Measurements from ENCODE around the gene EFCAB5. TPM values are rescaled to one million over a fixed set of nuclear protein-coding genes. Genes with fewer than 3 reads are reported as not detected.

Gene EFCAB5
- total and polyA plus RNA-seq, 10 of the 15 experiments (the other 5 are each of a cell fraction or from before 2014, with no cell fraction given) = 0.39 to 2.6 (median 1.0) TPM

DNA sequence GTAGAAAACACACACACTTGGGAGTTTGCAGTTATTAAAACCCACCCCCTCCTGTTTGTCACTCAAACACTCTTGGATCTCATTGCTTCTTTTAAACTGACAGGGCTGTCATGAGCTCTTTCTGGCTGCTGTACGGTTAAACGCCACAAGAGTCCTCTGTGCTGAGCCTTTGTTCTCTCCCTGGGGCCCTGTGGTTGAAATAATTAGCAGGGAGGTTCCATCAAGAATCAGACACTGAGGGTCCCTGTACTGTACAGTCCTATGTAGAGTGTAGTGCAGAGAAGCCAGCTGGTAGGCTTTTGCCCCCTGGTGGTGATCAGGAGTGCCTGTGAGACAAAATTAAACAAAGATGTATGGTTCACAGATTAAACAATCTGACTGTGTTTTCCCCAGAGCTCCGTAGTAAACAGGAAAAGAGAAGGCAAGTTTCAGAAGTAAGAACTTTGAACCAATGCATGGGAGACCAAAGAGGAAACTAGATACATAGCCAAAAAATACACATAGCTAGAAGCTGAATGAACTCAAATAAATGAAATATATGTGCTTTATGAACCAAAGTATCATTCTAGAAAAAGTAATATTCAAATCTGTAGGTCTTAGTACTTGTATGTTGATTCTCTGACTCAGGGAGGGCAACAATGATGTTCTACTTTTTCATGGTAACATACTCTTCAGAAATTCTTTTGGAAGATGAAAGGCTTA is 10.1 kb upstream of the EFCAB5 start (continued):
- TF ChIP-seq, protein P1, sequence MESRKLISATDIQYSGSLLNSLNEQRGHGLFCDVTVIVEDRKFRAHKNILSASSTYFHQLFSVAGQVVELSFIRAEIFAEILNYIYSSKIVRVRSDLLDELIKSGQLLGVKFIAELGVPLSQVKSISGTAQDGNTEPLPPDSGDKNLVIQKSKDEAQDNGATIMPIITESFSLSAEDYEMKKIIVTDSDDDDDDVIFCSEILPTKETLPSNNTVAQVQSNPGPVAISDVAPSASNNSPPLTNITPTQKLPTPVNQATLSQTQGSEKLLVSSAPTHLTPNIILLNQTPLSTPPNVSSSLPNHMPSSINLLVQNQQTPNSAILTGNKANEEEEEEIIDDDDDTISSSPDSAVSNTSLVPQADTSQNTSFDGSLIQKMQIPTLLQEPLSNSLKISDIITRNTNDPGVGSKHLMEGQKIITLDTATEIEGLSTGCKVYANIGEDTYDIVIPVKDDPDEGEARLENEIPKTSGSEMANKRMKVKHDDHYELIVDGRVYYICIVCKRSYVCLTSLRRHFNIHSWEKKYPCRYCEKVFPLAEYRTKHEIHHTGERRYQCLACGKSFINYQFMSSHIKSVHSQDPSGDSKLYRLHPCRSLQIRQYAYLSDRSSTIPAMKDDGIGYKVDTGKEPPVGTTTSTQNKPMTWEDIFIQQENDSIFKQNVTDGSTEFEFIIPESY (IDR thresholded peaks at IDR 0.05) = no peak
- no peak for TF ChIP-seq TARDBP (IDR thresholded peaks at IDR 0.05; ENCODE audit: borderline replicate concordance)
- TF ChIP-seq NFIC (IDR thresholded peaks at IDR 0.05; ENCODE audit: low read depth, low read length) = no peak
- no peak for TF ChIP-seq POLR2A (IDR thresholded peaks at IDR 0.05; ENCODE audit: low read depth, low read length)
- peak; percentile 80 for TF ChIP-seq SIN3A (IDR thresholded peaks at IDR 0.05; ENCODE audit: low read depth, low read length)
- TF ChIP-seq SMAD5 (IDR thresholded peaks at IDR 0.05; ENCODE audit: low read depth) = no peak
- TF ChIP-seq BRCA1 (IDR thresholded peaks at IDR 0.05; ENCODE audit: low read depth, low read length) = no peak
- TF ChIP-seq USF2 (IDR thresholded peaks at IDR 0.05; ENCODE audit: borderline replicate concordance, low read depth, low read length) = no peak; the same call in 1 of the 2 replicates
- no peak for TF ChIP-seq CBX3 (IDR thresholded peaks at IDR 0.05; ENCODE audit: borderline replicate concordance, low read depth)
- no peak for TF ChIP-seq SREBF2 (IDR thresholded peaks at IDR 0.05; ENCODE audit: low read length)
- no peak for TF ChIP-seq HDGF (IDR thresholded peaks at IDR 0.05)
- TF ChIP-seq MYB (IDR thresholded peaks at IDR 0.05; ENCODE audit: borderline replicate concordance, low read depth, low read length) = peak; percentile 3; the same call in 1 of the 2 replicates
- peak; percentile 19 to 43; a peak in 2 of 4 replicates for TF ChIP-seq EP300 (IDR thresholded peaks at IDR 0.05; ENCODE audit: borderline replicate concordance in 1 of 2, control insufficient read depth in 1 of 2, low read depth in 2 of 2, low read length in 2 of 2)
- no peak for TF ChIP-seq EED (IDR thresholded peaks at IDR 0.05; ENCODE audit: low read depth)
- TF ChIP-seq RCOR1 (conservative IDR thresholded peaks at IDR 0.05; ENCODE audit: low read depth, low read length) = peak; percentile 84; the same call in 1 of the 2 replicates
- TF ChIP-seq FOXM1 (IDR thresholded peaks at IDR 0.05; ENCODE audit: low read depth, low read length) = peak; percentile 83
- no peak for TF ChIP-seq SIX5 (IDR thresholded peaks at IDR 0.05; ENCODE audit: low read depth, low read length, severe bottlenecking)
- TF ChIP-seq, protein P2, sequence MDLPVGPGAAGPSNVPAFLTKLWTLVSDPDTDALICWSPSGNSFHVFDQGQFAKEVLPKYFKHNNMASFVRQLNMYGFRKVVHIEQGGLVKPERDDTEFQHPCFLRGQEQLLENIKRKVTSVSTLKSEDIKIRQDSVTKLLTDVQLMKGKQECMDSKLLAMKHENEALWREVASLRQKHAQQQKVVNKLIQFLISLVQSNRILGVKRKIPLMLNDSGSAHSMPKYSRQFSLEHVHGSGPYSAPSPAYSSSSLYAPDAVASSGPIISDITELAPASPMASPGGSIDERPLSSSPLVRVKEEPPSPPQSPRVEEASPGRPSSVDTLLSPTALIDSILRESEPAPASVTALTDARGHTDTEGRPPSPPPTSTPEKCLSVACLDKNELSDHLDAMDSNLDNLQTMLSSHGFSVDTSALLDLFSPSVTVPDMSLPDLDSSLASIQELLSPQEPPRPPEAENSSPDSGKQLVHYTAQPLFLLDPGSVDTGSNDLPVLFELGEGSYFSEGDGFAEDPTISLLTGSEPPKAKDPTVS (IDR thresholded peaks at IDR 0.05; ENCODE audit: low read depth, low read length) = no peak
- 0 out of 2 replicates have a peak, but pooled peaks have one; percentile 44 for TF ChIP-seq ZNF217 (IDR thresholded peaks at IDR 0.05)
- TF ChIP-seq BMI1 (IDR thresholded peaks at IDR 0.05; ENCODE audit: borderline replicate concordance) = peak; percentile 25; the same call in 1 of the 2 replicates
- TF ChIP-seq STAT1 (conservative IDR thresholded peaks at IDR 0.05) = no peak; the same call in 1 of the 2 replicates
- peak; percentile 45; the same call in 1 of the 2 replicates for TF ChIP-seq TCF3 (IDR thresholded peaks at IDR 0.05; ENCODE audit: borderline replicate concordance, insufficient read depth, low read depth, low read length)
- no peak for TF ChIP-seq IRF5 (IDR thresholded peaks at IDR 0.05; ENCODE audit: borderline replicate concordance)
- TF ChIP-seq POU2F2 (IDR thresholded peaks at IDR 0.05; ENCODE audit: borderline replicate concordance, low read depth, low read length) = peak; percentile 58; the same call in 1 of the 3 replicates
- no peak for TF ChIP-seq FOXK2 (IDR thresholded peaks at IDR 0.05)
- TF ChIP-seq TAF1 (IDR thresholded peaks at IDR 0.05; ENCODE audit: borderline replicate concordance, low read depth, low read length) = no peak
- TF ChIP-seq GABPA (IDR thresholded peaks at IDR 0.05; ENCODE audit: low read depth) = no peak

Measured in GM12878 (cell line).